Activated naive CD8-positive, alpha-beta T cell treated with anti-CD3 and anti-CD28 coated beads, Interleukin-2, amount 50 U/mL, for 16 hours (primary cell): ENCODE measurements around the gene NOXA1.

ENCODE experiments used
- DNase-seq: peaks from one replicate; pipeline ENCODE4 v3.0.0-alpha.2; 2020; ENCODE audit warnings: low read depth, low spot score

Gene NOXA1

GRCh38 chr9:137427454-137428310 is 4.5 kb downstream of the NOXA1 start:
- no peak for DNase-seq

GRCh38 chr9:137428311-137428630 is 5.1 kb downstream of the NOXA1 start:
- DNase-seq = no peak

GRCh38 chr9:137428841-137429545 is 5.8 kb downstream of the NOXA1 start:
- DNase-seq = no peak

- DNase-seq = no peak
These were observed 6.3 kb downstream of the NOXA1 start for GRCh38 chr9:137429546-137429890.

GRCh38 chr9:137429974-137430722 is 7.0 kb downstream of the NOXA1 start:
- no peak for DNase-seq

GRCh38 chr9:137430723-137431415 is 7.7 kb downstream of the NOXA1 start:
- no peak for DNase-seq

- DNase-seq = no peak
These were observed 8.3 kb downstream of the NOXA1 start for GRCh38 chr9:137431416-137431931.

GRCh38 chr9:137432687-137433348 is 9.6 kb downstream of the NOXA1 start:
- DNase-seq = no peak

- DNase-seq = no peak
These were observed 10.2 kb downstream of the NOXA1 start for GRCh38 chr9:137433349-137433915.

- no peak for DNase-seq
These were observed 10.8 kb downstream of the NOXA1 start for GRCh38 chr9:137433916-137434431.

GRCh38 chr9:137434498-137435380 is 11.5 kb downstream of the NOXA1 start:
- DNase-seq = no peak

GRCh38 chr9:137435381-137435891 is 12.2 kb downstream of the NOXA1 start:
- no peak for DNase-seq

- DNase-seq = no peak
These were observed 13.0 kb downstream of the NOXA1 start for GRCh38 chr9:137435980-137436760.

- DNase-seq = no peak
These were observed 13.8 kb downstream of the NOXA1 start for GRCh38 chr9:137436761-137437600.

GRCh38 chr9:137437691-137438590 is 14.7 kb downstream of the NOXA1 start:
- DNase-seq = no peak

GRCh38 chr9:137438591-137439157 is 15.5 kb downstream of the NOXA1 start:
- DNase-seq = no peak
